Neural crest cell (in vitro differentiated cells): ENCODE data around the gene FKBP15. TPM values are rescaled to one million over a fixed set of nuclear protein-coding genes. Genes with fewer than 3 reads are reported as not detected.
A peak's percentile ranks its signal among the peaks of the same experiment; 100 is the strongest.

Experiments used
- DNase-seq: peaks from one replicate; pipeline ENCODE4 v3.0.0; 2021; ENCODE audit warnings: low read depth, mixed read lengths, low spot score
- H3K27ac Mint-ChIP-seq: one replicate; pipeline ENCODE4 v1.8.0; 2021; ENCODE audit warnings: mild to moderate bottlenecking, mixed read lengths; ENCODE audit not compliant: unreplicated experiment
- H3K27me3 Mint-ChIP-seq: 2 replicates; pipeline ENCODE4 v1.8.0; 2021; ENCODE audit warnings: low read depth, mild to moderate bottlenecking, mixed read lengths
- H3K36me3 Mint-ChIP-seq: 2 replicates; pipeline ENCODE4 v1.8.0; 2021; ENCODE audit warnings: low read depth, mild to moderate bottlenecking, mixed read lengths
- H3K4me1 Mint-ChIP-seq: 2 replicates; pipeline ENCODE4 v1.8.0; 2021; ENCODE audit warnings: mixed read lengths
- H3K4me3 Mint-ChIP-seq: one replicate; pipeline ENCODE4 v1.8.0; 2021; ENCODE audit warnings: mild to moderate bottlenecking, mixed read lengths
- H3K9me3 Mint-ChIP-seq: 2 replicates; pipeline ENCODE4 v1.8.0; 2021; ENCODE audit warnings: mixed read lengths
- total RNA-seq: library from RNA; stranded (reverse); gene quantifications from 2 replicates; pipeline ENCODE4 v1.2.1, GENCODE V29; 2021
- TF ChIP-seq, protein P1 (sequence below): fragments of 200-600 bp; sonication (generic); conservative IDR thresholded peaks from 2 replicates; pipeline ENCODE4 v1.5.0; 2021; ENCODE audit warnings: antibody characterized with exemption, mild to moderate bottlenecking

The FKBP15 gene
- total RNA-seq, 1 donor from 2014 or later = 19.9 TPM

DNA sequence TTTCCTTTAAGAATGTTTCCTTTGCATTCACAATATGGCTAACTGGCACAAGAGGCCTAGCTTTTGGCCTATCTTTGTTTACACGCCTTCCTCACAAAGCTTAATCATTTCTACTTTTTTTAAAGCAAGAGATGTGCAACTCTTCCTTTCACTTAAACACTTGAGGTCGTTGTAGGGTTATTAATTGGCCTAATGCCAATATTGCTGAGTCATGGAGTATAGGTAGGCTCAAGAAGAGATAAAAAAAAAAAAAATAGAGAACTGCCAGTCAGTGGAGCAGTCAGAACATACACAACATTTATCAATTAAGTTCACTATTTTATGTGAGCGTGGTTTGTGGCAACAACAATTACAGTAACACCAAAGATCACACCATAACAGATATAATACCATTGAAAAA, 5.9 kb downstream of the FKBP15 start:
- Mint-ChIP-seq H3K27me3 (no peaks in the 10 kb centered on the region), H3K9me3 (no peaks in the 10 kb centered on the region), H3K4me1 (peaks cover 7% of the 10 kb centered on the region), H3K4me3 (no peak overlapping the region), H3K36me3 (no peaks in the 10 kb centered on the region), H3K27ac (peak overlapping the region; percentile 44)
- TF ChIP-seq, protein P1, sequence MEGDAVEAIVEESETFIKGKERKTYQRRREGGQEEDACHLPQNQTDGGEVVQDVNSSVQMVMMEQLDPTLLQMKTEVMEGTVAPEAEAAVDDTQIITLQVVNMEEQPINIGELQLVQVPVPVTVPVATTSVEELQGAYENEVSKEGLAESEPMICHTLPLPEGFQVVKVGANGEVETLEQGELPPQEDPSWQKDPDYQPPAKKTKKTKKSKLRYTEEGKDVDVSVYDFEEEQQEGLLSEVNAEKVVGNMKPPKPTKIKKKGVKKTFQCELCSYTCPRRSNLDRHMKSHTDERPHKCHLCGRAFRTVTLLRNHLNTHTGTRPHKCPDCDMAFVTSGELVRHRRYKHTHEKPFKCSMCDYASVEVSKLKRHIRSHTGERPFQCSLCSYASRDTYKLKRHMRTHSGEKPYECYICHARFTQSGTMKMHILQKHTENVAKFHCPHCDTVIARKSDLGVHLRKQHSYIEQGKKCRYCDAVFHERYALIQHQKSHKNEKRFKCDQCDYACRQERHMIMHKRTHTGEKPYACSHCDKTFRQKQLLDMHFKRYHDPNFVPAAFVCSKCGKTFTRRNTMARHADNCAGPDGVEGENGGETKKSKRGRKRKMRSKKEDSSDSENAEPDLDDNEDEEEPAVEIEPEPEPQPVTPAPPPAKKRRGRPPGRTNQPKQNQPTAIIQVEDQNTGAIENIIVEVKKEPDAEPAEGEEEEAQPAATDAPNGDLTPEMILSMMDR = no peak
- no peak for DNase-seq

DNA sequence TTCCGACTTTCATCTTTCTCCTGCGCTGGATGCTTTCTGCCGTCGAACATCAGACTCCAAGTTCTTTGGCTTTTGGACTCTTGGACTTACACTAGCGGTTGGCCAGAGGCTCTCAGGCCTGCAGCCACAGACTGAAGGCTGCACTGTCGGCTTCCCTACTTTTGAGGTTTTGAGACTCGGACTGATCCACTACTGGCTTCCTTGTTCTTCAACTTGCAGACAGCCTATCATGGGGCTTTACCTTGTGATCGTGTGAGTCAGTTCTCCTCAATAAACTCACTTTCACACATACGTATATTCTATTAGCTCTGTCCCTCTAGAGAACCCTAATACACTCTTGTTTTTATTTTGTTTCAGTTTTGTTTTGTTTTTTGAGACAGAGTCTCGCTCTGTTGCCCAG, 10.3 kb downstream of the FKBP15 start:
- Mint-ChIP-seq H3K4me3 (no peak overlapping the region), H3K9me3 (no peaks in the 10 kb centered on the region), H3K4me1 (no peaks in the 10 kb centered on the region), H3K27me3 (no peaks in the 10 kb centered on the region), H3K27ac (no peak overlapping the region), H3K36me3 (no peaks in the 10 kb centered on the region)
- TF ChIP-seq, protein P1 = no peak
- DNase-seq = no peak

DNA sequence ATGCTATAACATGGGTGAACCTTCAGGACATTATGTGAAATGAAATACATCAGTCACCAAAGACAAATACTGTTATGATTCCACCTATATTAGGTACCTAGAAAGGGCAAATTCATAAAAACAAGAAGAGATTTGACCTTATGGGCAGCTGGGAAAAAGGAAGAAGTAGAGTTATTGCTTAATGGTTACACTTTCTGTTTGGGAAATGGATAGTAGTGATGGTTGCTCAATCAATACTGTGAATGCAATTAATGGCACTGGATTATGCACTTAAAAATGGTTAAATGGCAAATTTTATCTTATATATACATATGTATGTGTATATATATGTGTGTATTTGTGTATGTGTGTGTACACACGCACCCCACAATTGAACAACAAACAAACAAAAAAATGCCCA, 15.2 kb downstream of the FKBP15 start:
- Mint-ChIP-seq H3K36me3 (peaks cover 15% of the 10 kb centered on the region), H3K27ac (no peak overlapping the region), H3K27me3 (no peaks in the 10 kb centered on the region), H3K9me3 (no peaks in the 10 kb centered on the region), H3K4me1 (no peaks in the 10 kb centered on the region), H3K4me3 (no peak overlapping the region)
- TF ChIP-seq, protein P1 = no peak
- no peak for DNase-seq

DNA sequence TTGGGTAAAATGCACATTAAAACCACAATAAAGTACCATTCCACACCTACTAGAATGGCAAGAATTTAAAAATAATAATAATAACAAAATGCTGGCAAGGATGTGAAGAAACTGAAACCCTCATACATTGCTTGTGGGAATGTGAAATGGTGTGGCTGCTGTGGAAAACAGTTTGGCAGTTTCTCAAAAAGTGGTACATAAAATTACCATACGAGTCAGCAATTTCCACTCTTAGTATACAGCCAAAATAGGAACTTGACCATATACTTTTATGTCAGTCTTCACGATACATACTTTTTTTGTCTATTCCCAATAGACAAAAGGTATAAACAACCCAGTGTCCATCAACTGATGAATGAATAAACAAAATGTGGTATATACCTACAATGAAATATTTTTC, 15.6 kb downstream of the FKBP15 start:
- peaks cover 15% of the 10 kb centered on the region for H3K36me3 Mint-ChIP-seq
- DNase-seq = no peak

DNA sequence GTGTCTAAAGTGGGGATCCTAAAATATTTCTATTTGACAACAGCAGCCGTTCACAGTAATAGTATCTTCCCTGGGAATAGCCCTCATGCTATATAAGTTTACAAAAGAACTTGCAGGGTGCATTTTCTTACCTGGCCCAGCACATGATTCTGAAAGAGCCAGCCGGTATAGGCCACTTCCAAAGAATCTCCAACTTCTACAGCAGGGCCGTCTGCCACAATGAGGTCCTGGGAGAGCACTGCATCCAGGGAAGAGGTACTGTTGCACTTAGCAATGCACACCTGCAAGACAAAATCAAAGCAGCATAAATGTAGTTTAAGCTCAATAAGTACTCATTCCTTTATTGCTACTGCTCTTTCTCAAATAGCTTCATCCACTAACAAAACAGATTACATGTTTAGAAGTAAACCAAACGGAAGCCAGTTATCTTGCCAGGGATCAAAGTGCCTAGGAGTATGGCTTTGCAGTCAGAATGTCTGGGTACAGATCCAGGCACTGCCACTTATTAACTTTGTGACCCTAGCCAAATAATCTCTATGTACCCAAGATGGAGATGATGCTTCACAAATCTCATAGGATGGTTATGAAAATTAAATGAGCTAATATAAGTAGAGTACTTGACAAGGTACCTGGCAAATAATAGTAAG, 21.3 kb downstream of the FKBP15 start:
- no peaks in the 10 kb centered on the region for H3K27me3 Mint-ChIP-seq
- H3K9me3 Mint-ChIP-seq = no peaks in the 10 kb centered on the region
- peaks cover 22% of the 10 kb centered on the region for H3K36me3 Mint-ChIP-seq
- H3K27ac Mint-ChIP-seq = no peak overlapping the region
- DNase-seq = no peak
- H3K4me3 Mint-ChIP-seq = no peak overlapping the region
- no peaks in the 10 kb centered on the region for H3K4me1 Mint-ChIP-seq
- TF ChIP-seq, protein P1 = no peak

More for the DNA sequence above, 15.6 kb downstream of the FKBP15 start:
- Mint-ChIP-seq H3K4me1 (no peaks in the 10 kb centered on the region), H3K27me3 (no peaks in the 10 kb centered on the region), H3K27ac (no peak overlapping the region), H3K4me3 (no peak overlapping the region), H3K9me3 (no peaks in the 10 kb centered on the region)
- TF ChIP-seq, protein P1 = no peak
